Measurements from ENCODE around the gene PHTF2.

- no peak for TF ChIP-seq CTCF (conservative IDR thresholded peaks at IDR 0.05)
- no peak for TF ChIP-seq ZFX (IDR thresholded peaks at IDR 0.05)
Observed at GRCh38 chr7:77993838-77994237, 195.3 kb downstream of the PHTF2 start.

Data from C4-2B (cell line).